Measurements from ENCODE around the gene CDC16.

- TF ChIP-seq CTCF (conservative IDR thresholded peaks at IDR 0.05; ENCODE audit: low read length) (no peak), EZH2phosphoT487 (IDR thresholded peaks at IDR 0.05; ENCODE audit: borderline replicate concordance, low read depth, low read length) (no peak)
Observed at GRCh38 chr13:114241918-114242317, 7.2 kb downstream of the CDC16 start.
